ENCODE measurements around the gene TM9SF3.
A peak's percentile ranks its signal among the peaks of the same experiment; 100 is the strongest.

Gene TM9SF3

DNA sequence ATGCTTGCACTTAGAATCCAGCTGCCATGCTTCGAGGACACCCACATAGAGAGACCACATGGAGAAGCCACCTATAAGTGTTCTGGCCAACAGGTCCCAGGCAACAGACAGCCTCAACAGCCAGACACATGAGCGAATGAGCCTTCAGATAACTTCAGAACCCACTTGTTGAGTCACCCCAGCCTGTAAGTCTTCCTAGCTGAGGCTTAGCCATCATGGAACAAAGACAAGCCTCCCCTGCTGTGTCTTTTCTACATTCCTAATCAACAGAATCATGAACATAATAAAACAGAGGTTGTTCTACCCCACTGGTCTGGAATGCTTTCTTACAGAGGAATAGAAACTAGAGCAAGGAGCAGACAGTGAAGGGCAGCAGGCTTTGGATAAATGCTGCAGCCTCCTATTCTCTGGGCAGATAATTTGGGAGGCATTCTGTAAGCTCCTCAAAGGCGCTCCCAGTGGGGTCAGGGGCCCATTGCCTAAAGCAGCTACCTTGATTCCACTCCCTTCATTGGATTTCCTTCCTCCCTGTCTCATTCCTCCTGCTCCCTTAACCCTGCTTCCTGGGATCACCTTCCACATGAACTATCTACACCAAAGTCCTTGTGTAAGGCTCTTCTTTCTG lies 77.7 kb downstream of the TM9SF3 start:
- no peak for DNase-seq (ENCODE audit: low spot score)

DNA sequence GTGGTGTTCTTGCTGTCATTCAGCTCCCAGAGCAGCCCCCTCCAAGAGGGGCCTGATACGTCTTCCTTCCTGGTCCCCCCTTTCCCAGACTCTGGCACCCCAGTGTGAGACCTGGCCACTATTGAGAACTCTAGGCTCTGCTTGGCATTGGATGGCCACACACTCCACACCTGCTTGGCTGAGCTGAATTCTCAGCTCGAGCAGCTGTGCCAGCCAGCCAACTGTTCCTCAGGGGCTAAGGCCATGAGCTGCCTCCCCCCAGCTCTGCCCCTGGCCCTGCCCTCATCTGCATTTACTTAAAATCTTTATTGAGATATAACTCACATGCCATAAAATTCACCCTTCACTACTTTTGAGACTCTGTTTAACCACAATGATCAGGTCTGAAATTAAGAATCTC lies 79.8 kb downstream of the TM9SF3 start:
- DNase-seq (ENCODE audit: low spot score): no peak

DNA sequence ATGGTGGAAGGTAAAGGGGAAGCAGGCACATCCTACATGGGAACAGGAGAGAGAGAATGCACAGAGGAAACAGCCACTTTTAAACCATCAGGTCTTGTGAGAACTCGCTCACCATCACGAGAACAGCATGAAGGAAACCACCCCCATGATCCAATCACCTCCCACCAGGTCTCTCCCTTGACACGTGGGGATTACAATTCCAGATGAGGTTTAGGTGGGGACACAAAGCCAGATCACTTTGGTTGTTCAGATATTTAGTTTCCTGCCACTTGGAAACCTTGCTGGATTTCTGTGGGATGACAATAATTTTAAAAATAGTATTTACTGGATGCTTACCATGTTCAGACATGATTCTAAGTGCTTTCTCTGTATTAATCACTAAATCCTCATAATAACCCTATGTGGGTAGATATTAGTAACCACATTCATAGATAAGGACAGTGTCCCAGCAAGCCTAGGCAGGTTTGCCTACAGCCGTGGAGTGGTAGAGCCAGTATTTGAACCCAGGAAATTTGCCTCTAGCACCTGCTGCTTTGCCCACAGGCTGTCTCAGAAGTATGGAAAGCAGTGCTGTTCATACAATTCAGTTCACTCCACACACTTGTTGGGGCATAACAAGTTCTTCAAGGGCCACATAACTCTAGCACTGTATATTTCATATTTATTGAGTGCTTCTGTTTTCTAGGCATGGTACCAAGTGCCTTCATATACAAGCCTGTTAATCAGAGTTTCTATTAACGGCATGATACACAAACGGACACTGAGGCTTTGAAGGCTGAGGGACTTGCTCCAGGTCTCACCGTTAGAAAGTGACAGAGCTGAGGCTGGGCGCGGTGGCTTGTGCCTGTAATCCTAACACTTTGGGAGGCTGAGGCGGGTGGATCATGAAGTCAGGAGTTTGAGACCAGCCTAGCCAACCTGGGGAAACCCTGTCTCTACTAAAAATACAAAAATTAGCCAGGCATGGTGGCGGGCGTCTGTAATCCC lies 81.4 kb downstream of the TM9SF3 start:
- no peak for DNase-seq (ENCODE audit: low spot score)

DNA sequence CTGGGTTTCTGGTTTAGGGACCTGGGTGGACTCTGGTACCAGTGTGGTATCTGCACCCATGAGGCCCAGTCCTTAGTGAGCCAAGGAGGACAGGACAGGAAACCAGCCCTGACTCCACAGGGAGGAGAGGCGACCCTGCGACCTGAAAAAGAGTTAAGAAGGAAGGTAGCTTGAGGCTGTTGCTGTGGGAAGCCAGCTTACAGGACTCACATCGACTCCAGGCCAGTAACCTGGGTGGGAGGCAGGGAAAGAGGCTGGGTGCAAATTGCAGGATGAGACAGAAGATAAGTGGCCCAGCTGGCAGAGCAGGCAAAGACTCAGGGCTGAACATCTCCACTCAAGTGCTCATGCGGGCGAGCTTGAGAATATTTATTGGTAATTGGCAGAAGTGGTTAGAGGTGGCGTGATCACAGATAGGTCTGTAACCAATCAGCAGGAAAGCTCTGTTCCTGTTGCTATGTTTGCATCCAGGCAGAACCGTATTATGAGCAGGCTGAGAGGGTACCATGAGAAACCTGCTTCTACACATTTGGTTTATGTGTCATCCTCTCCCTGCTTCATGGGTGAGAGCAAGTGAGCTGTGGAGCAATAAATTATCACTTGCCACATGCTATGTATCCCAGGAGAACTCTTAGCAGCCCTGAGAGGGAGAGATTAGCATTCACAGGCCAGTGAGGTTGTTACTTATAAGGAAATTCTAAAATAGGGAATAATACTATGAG lies 84.1 kb downstream of the TM9SF3 start:
- DNase-seq (ENCODE audit: low spot score): no peak

DNA sequence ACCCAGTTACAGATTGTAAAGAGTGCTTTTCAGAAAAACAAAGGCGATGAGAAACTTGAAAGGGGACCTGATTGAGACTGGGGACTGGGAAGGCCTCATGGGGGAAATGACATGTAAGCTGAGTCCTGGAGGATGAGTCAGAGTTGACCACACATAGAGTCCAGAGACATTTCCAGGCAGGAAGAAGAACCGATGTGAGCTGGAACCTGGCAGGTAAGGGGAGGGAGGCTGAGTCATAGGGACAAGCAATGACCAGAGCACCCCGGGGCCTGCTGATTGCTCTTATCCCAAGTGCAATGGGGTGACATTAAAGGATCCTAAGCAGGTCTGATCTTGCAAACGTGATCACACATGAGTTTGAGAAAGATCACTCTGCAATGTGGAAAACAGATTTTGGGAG lies 84.8 kb downstream of the TM9SF3 start:
- no peak for DNase-seq (ENCODE audit: low spot score)

DNA sequence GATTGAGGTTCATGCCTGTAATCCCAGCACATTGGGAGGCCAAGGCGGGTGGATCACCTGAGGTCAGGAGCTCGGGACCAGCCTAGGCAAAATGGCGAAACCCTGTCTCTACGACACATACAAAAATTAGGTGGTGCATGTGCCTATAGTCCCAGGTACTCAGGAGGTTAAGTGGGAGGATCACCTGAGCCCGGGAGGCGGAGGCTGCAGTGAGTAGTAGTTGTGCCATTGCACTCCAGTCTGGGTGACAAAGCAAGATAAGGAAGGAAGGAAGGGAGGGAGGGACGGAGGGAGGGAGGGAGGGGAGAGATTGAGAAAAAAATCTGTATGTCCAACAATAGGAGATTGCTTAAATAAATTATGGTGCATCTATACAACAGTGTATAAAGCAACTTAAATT lies 86.3 kb downstream of the TM9SF3 start:
- no peak for DNase-seq (ENCODE audit: low spot score)

DNA sequence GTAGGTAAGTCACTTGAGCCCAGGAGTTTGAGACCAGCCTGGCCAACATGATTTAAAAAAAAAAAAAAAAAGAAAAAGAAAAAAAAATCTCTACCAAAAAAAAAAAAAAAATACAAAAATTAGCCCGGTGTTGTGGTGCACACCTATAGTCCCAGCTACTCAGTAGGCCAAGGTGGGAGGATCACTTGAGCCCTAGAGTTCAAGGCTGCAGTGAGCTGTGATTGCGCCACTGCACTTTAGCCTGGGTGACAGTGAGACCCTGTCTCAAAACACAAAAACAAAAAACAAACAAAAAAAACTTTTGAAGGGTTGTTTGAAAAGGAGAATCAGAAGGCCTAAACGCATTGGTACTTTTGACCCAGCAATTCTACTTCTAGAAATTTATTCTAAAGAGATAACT lies 86.8 kb downstream of the TM9SF3 start:
- no peak for DNase-seq (ENCODE audit: low spot score)

DNA sequence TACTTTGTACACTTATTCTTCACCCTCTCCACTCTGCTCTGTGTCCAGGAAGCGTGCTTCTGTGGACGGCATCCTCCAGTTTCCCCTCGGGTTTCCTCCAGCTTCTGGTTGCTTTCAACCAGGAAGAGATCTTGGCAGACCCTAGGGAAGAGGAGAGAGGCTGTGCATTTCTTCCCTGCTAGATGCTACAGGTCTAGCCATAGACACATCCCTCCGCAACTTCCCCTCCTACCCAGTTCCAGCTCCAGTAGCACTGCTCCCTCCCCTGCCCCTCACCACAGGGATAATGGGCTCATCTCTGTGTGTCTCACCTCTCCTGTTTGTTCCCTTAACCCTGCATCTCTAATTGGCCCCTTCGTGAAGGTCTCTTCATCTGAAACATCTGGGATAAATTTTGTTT lies 89.4 kb downstream of the TM9SF3 start:
- no peak for DNase-seq (ENCODE audit: low spot score)

DNA sequence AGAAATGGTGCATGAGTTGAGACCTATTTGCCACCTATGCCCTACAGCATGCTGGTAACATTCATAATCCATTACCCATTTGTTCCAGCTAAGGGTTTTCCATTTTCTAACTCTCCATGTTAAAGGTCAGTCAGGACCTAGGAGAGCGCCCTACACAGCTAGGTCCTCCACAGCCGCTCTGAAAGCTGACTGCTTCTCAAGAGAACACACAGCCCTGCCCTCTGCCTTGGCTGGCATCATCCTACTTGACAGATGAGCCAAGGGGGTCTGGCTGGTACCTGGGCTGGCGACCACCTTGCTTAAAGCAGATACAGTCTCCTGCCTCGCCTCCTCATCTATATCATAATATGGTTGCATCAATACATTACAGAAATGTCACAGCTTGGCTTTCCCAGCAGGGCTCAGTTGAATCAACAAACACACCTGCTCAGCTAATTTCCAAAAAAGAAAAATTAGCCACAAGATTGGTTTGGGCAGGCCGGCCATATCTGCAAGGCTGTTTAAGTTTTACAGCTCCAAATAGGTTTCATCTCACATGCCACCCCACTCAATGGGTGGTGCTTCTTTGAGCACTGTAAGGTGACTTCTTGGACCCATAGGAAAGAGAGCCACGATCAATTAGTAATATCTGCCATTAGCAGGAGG lies 90.4 kb downstream of the TM9SF3 start:
- DNase-seq (ENCODE audit: low spot score): no peak

DNA sequence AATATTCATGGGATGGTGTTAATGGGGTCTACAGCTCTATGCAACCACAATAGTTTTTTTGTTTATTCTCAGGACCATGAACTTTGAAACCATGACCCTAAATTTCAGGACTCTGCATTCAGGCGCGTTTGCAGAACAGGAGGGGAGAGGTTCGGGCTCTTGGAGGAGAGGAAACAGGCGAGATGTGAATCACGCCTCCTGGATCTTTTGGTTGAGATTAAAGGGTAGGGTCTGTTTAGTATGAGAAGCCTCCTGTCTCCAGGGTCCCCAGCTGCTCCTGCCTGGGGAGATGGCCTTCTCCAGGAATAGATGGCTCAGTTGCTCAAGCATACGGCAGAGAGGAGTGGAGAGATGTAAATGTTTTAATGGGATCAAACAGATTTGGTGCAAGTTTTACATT lies 91.3 kb downstream of the TM9SF3 start:
- no peak for DNase-seq (ENCODE audit: low spot score)

DNA sequence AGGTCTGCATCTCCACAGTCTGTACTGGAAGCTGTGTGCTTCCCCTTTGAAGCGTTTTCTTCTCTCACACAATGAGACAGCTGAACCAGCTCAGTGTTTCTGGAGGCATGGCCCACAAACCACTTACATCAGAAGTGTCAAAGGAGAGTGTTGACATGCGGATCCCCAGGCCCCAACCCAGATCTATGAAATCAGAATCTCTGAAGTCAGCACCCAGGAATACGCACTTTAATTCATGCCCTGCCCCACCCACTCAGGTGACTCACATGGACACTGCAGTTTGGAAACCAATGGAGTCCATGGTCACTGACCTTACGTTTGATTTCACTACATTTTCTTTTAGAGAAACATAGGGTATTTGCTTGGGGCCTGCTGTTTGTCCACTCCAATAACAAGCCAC lies 92.1 kb downstream of the TM9SF3 start:
- DNase-seq (ENCODE audit: low spot score): no peak

DNA sequence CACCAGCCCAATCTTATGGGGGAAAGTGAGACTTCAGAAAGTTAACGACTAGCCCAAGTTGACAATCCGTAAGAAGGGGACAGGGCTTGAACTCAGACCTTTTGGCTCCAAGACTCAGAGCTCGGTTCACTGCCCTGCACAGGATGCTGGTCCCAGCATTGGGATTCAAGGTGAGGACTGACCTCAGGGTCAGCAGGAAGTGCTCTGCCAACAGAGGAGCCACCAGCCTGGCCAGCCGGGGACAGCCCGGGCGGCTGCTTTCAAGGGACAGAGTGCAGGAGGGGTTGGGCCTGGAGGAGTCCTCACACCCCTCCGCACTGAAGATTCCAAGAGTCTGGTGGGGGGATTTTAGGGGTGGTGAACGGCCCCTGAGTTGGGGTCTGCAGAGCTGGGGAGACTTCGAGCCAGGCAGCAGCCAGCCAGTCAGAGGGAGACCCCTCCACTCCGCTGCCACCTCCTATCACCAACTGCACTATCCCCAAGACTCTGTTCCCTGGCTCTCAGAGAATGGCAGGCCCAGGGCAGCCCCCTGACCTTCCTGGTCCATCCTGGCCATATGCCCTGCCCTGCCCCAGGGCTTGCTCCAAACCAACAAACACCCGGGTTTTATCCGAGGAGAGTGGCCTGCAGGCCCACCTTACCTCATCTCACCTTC lies 92.8 kb downstream of the TM9SF3 start:
- no peak for DNase-seq (ENCODE audit: low spot score)

DNA sequence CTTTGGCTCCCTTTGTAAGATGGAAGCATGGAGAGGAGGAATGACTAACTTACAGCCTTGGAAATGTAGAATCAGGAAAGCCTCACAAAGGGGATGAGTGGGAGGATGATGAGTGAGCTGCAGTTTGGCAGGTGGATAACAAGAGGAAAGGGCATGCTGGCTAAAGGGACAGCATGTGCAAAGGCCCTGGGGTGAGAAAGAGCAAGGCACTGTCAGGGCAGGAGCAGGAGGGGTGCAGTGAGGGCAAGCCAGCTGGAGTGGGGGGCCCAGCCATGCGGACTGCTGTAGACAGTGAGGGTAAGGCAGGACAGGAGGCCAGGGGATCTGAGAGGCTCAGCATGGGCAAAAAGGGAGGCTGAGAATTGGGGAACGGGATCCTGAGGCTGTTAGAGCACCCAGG lies 93.6 kb downstream of the TM9SF3 start:
- no peak for DNase-seq (ENCODE audit: low spot score)

DNA sequence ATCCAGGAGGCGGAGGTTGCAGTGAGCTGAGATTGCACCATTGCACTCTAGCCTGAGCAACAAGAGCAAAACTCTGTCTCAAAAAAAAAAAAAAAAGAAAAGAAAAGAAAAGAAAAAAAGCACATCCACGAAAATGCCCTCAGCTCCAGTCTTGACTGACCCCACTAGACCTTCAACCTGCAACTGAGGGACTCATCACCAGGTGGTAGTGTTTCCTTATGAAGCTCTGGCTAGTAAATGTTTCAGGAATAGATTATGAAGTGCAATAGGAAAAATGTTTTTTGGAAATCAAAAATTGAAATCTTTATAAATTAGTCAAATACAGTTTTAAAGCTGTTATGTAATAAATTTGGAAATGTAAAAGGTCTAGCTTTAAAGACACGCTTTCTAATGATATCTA lies 95.5 kb downstream of the TM9SF3 start:
- DNase-seq (ENCODE audit: low spot score): no peak

DNA sequence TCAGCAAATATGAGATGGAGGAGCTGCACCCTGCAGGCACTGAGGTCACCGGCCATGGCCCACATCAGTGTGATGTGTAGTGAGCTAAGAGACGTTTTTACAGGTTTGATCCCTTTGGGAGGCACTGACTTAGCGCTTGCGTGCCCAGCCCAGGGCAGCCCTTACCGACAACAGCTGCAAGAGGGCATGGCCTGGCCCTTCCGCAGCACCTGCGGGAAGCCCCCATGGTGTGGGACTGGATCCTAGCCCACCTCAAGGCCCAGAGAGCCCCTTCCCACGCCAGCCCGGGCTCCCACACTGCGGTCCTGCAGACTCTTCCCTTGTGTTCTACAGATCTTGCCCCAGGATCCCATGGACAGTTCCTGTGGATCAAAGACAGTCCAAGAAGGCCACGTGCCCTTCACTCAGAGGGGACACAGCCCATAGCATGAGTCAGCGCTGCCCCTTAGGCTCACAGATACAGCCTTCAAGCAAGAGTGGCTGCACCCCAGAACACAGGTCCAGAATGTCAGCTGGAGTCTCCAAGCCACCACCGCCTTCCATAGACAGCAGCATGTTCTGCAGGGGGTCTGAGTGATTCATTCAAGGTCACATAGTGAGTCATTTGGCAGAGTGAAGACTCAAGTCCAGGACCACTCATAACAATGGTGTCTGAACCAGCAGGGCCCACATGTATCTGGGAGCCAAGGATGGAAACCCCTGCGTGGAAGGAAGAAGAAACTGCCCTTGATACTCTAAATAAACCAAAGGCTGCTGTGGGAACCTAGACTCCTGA lies 98.5 kb downstream of the TM9SF3 start:
- DNase-seq (ENCODE audit: low spot score): no peak

DNA sequence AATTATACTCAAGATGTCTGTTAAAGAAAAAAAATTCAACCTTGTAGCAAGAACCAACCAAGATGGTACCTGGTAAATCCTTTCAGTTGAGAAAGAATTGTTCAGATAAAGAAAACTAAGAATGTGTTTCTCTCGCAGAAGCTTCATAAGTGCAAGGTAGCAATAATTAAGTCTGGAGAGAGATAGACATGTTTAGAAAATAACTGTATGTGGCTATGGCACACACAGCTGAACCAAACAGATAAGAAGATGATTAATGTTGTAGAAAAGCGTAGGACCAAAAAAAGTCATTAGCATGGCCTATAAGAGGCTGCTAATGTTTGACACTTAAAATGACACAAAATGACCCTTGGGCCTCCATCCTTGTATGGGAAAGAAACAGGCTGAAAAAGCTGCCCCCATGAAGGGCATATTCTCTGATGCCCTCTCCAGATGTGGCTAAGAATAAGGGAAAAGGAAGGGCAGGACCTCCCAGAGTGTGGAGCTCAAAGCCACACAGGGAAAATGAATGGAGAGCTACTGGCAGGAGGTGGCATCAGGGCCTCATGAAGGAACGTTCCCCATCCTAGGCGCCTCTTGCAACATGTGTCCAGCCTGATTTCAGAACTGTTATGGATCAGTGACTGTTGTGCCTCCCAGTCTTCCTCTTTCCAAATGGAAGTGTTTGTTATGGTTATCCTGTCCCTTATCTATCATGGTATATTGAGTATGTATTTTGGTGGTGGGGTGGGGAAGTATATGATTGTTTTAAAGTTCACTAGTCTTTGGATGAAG lies 103.8 kb downstream of the TM9SF3 start:
- no peak for DNase-seq (ENCODE audit: low spot score)

DNA sequence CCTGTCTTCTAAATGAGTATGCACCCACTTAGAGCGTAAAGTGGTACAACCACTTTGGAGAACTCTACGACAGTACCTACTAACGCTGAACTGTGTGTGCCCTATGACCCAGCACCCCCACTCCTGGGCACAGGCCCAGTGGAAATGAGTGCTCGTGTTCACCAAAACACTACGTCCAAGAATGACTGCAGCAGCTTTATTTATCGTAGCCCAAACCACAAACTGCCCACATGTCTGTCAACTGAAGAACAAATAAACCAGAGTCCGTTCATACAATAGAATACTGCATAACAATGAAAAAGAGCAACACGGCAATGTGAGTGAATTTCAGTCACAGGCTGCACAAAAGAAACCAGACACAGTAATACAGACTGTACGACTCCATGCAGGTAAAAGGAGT lies 108.5 kb downstream of the TM9SF3 start:
- no peak for DNase-seq (ENCODE audit: low spot score)

DNA sequence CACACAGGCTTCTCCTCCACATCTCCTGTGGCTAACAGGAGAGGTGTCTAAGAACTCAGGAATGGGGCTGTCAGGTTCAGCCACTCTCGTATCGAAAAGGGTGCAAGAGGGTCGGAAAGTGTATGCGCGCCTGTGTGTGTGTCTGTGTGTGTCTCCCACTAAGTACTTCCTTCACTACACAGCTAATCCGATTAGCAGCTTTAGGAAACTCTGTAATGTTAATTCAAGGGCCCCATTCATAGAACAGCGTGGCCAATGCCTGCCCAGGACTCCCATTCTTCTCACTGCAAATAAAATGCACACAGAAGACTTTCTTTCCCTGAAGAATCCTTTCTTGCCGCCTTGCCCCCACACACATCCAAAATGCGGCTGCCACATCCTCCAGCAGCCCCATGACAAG lies 112.9 kb downstream of the TM9SF3 start:
- DNase-seq (ENCODE audit: low spot score): no peak

DNA sequence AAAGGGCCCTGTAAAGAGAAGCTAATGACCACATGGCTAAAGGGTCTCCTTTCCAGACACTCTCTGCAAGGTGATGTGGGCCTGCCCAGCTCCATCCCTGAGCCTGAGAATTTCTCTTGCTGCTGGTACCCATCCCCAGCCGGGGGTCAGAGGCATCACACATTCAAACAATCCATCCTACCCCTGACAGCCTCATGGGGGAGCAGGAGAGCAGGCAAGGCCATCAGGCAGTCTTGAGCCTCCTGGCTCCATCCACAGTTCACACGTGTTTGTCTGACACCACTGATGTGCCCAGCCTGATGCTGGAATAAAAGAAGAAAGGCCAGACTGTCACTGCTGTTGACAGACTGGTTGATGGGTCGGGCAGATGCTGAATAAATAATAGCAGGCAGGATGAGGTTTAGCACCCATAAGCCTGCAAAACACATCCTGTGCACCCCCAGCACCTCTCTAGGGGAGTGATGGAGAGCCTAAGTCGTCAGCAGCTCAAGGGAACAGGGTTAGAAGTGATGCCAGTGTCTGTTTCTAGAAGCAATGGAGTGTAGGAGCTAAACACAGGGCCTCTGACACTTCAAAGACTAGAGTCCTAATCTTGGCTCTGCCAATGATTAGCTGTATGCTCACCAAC lies 116.6 kb downstream of the TM9SF3 start:
- peak; percentile 31 for DNase-seq (ENCODE audit: low spot score)

DNA sequence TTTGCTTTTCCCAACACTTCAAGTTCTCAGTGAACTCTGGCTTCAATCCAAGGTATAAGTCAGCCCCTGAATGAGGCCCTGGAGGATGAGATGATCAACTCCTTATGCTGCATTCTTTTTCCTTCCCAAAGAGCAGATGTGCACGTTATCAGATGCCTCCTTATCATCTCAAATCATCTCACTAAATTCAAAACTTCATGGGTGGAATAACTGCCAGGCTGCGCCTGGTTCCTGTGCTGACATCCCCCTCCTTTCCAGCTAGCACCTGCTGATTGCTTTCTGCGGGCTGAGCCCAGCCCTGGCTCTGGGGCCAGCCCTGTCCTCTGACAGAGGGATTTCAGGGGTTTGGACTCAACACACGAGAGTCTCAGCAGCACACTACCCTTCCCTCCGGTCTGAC lies 118.0 kb downstream of the TM9SF3 start:
- DNase-seq (ENCODE audit: low spot score): no peak
